Measurements from ENCODE around the gene EEA1. TPM values are rescaled to one million over a fixed set of nuclear protein-coding genes. Genes with fewer than 3 reads are reported as not detected.

Gene EEA1
- total and polyA plus RNA-seq, 10 of the 15 experiments (the other 5 are each of a cell fraction or from before 2014, with no cell fraction given): 5.5 to 40.3 (median 13.5) TPM

GRCh38 chr12:92866418-92866817, 62.7 kb downstream of the EEA1 start:
- BruUV-seq (replicated peaks): no TSS peak
- Histone ChIP-seq H3K27me3 (replicated peaks in 1 of 2; ENCODE audit: control insufficient read depth in 2 of 2, insufficient read depth in 2 of 2, low read length in 1 of 2) (no peaks in the 10 kb centered on the region), H3K9ac (ENCODE audit: control insufficient read depth, insufficient read depth, low read length) (no peak overlapping the region), H3K4me1 (ENCODE audit: control insufficient read depth, insufficient read depth, low read length) (peaks cover 5% of the 10 kb centered on the region; the same call in 1 of the 2 replicates), H3K27ac (ENCODE audit: control insufficient read depth, insufficient read depth) (no peak overlapping the region), H3K36me3 (ENCODE audit: control insufficient read depth in 2 of 2, insufficient read depth in 2 of 2, low read length in 1 of 2) (peaks cover 1 to 3% of the 10 kb centered on the region in 2 experiments; a peak in 2 of 4 replicates), H3K9me3 (replicated peaks; ENCODE audit: control insufficient read depth, insufficient read depth, low read length) (no peaks in the 10 kb centered on the region), H2AFZ (ENCODE audit: control insufficient read depth, low read depth, low read length) (no peak overlapping the region), H3K79me2 (ENCODE audit: control insufficient read depth, insufficient read depth, low read length) (no peaks in the 10 kb centered on the region), H3K4me3 (no peak overlapping the region), H4K20me1 (ENCODE audit: control insufficient read depth, insufficient read depth) (no peaks in the 10 kb centered on the region), H3K4me2 (ENCODE audit: control insufficient read depth, insufficient read depth) (no peak overlapping the region)
- DNase-seq (ENCODE audit: low read depth, low spot score) (no peak), ATAC-seq (no peak), FAIRE-seq (no peak)
- ChIA-PET SMC1A (ENCODE audit: uncharacterized antibody, unreplicated experiment) (interaction anchor here (1.0 to 1.6 kb wide), 4 partner anchors 9 to 60 kb away, joined by 3 to 6 read pairs (median 4); no protein-coding TSS in a partner anchor), CTCF (interaction anchor here (0.7 kb wide), 1 partner anchor 167 kb away, joined by 4 read pairs; no protein-coding TSS in a partner anchor), RAD21 (ENCODE audit: unreplicated experiment) (no interaction called here), POLR2A (no interaction called here)
- WGBS (ENCODE audit: insufficient coverage, insufficient replicate concordance, low lambda C conversion rate, missing lambda C conversion rate): 98% methylated on average over 2 of the region's 2 CpGs
- in situ Hi-C loops (cut with MboI): no loop called here
- intact Hi-C loops (cut with micrococcal nuclease; ENCODE audit: unreplicated experiment): no loop called here
- TF ChIP-seq FOXK2 (IDR thresholded peaks at IDR 0.05) (no peak), RBBP5 (conservative IDR thresholded peaks at IDR 0.05) (no peak), ZNF384 (IDR thresholded peaks at IDR 0.05; ENCODE audit: borderline replicate concordance, low read depth, low read length) (no peak), STAT3 (IDR thresholded peaks at IDR 0.05; ENCODE audit: low read depth, low read length) (no peak), NFYB (IDR thresholded peaks at IDR 0.05; ENCODE audit: insufficient read depth, low read depth, low read length) (no peak), CHD2 (IDR thresholded peaks at IDR 0.05; ENCODE audit: borderline replicate concordance, low read depth, low read length) (no peak), SUZ12 (IDR thresholded peaks at IDR 0.05; ENCODE audit: unreplicated experiment) (no peak), NBN (IDR thresholded peaks at IDR 0.05) (no peak), CUX1 (IDR thresholded peaks at IDR 0.05; ENCODE audit: insufficient replicate concordance, low read depth, low read length) (no peak)
- TF ChIP-seq, protein P1, sequence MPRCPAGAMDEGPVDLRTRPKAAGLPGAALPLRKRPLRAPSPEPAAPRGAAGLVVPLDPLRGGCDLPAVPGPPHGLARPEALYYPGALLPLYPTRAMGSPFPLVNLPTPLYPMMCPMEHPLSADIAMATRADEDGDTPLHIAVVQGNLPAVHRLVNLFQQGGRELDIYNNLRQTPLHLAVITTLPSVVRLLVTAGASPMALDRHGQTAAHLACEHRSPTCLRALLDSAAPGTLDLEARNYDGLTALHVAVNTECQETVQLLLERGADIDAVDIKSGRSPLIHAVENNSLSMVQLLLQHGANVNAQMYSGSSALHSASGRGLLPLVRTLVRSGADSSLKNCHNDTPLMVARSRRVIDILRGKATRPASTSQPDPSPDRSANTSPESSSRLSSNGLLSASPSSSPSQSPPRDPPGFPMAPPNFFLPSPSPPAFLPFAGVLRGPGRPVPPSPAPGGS (IDR thresholded peaks at IDR 0.05; ENCODE audit: borderline replicate concordance, insufficient read depth, low read depth, low read length, poor library complexity, severe bottlenecking): no peak
- TF ChIP-seq, protein P2, sequence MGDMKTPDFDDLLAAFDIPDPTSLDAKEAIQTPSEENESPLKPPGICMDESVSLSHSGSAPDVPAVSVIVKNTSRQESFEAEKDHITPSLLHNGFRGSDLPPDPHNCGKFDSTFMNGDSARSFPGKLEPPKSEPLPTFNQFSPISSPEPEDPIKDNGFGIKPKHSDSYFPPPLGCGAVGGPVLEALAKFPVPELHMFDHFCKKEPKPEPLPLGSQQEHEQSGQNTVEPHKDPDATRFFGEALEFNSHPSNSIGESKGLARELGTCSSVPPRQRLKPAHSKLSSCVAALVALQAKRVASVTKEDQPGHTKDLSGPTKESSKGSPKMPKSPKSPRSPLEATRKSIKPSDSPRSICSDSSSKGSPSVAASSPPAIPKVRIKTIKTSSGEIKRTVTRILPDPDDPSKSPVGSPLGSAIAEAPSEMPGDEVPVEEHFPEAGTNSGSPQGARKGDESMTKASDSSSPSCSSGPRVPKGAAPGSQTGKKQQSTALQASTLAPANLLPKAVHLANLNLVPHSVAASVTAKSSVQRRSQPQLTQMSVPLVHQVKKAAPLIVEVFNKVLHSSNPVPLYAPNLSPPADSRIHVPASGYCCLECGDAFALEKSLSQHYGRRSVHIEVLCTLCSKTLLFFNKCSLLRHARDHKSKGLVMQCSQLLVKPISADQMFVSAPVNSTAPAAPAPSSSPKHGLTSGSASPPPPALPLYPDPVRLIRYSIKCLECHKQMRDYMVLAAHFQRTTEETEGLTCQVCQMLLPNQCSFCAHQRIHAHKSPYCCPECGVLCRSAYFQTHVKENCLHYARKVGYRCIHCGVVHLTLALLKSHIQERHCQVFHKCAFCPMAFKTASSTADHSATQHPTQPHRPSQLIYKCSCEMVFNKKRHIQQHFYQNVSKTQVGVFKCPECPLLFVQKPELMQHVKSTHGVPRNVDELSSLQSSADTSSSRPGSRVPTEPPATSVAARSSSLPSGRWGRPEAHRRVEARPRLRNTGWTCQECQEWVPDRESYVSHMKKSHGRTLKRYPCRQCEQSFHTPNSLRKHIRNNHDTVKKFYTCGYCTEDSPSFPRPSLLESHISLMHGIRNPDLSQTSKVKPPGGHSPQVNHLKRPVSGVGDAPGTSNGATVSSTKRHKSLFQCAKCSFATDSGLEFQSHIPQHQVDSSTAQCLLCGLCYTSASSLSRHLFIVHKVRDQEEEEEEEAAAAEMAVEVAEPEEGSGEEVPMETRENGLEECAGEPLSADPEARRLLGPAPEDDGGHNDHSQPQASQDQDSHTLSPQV (IDR thresholded peaks at IDR 0.05): no peak
